ENCODE measurements around the gene WDR37. TPM values are rescaled to one million over a fixed set of nuclear protein-coding genes. Genes with fewer than 3 reads are reported as not detected.
A peak's percentile ranks its signal among the peaks of the same experiment; 100 is the strongest.

Gene WDR37
- total and polyA plus RNA-seq, 10 donors: 8.4 to 60.6 (median 33.9) TPM

- no peaks in the 10 kb centered on the region for H3K9me3 ChIP-seq
- WGBS, 5 donors: 70 to 84% (median 78%) methylated on average over 13 of the region's 13 CpGs
- no peaks in the 10 kb centered on the region for H3K27me3 ChIP-seq (replicated peaks in 1 of 7)
- intact Hi-C loops (cut with DNase I; ENCODE audit: low total_unique reads): no loop called here
- peaks cover 3 to 100% (median 98%) of the 10 kb centered on the region in 6 donors for H3K36me3 ChIP-seq
- H3K4me1 ChIP-seq: peaks cover 0 to 14% (median 0%) of the 10 kb centered on the region in 6 donors
- H3K27ac ChIP-seq: no peak overlapping the region
- H3K4me3 ChIP-seq: no peak overlapping the region
- no peak for DNase-seq
- TF ChIP-seq POLR2AphosphoS5 (IDR thresholded peaks at IDR 0.05) (peak in 1 of 3 donors; percentile 41), POLR2A (IDR thresholded peaks at IDR 0.05) (no peak)
Observed at GRCh38 chr10:1086787-1087186, 30.6 kb downstream of the WDR37 start.

DNA sequence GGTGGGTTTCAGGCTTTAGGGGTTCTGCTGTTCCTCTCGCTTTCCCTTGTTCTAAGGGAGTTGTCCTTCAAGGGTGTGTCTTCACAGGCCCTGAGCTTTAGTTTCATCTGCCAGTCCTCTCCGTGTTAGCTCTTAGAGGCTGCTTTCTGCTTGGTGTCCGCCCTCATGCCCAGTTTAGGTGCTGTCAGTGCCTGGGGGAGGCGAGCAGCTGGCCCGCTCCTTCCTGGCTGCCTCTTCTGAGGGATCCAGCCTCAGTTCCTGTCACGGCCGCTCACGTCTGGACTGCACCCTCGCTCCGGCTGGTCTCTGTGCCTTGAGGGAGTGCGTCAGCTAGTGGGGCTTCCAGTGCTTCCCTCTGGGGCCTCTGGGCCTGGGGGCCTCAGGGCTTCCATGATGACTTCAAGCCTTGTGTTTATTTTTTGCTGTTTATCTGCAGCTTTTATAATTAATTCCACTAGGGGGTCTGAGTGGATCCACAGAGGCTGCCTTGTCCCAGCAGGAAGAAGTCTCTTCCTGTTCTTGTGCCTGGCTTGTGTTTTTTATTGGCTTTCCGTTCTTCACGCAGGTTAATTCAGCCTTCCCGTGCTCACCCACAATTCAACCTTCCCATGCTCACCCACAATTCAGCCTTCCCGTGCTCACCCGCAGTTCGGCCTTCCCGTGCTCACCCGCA lies 33.0 kb downstream of the WDR37 start:
- Histone ChIP-seq H3K9me3 (no peaks in the 10 kb centered on the region), H3K36me3 (peaks cover 3 to 100% (median 93%) of the 10 kb centered on the region in 6 donors), H3K27me3 (replicated peaks in 1 of 7) (no peaks in the 10 kb centered on the region), H3K27ac (peak overlapping the region in 3 of 8 donors; percentile 34 to 57 (median 56)), H3K4me1 (peaks cover 0 to 14% (median 0%) of the 10 kb centered on the region in 6 donors), H3K4me3 (no peak overlapping the region)
- intact Hi-C loops (cut with DNase I; ENCODE audit: low total_unique reads): no loop called here
- 72 to 83% (median 80%) methylated on average over 14 to 19 of the region's 19 CpGs for WGBS, 5 donors
- no peak for TF ChIP-seq POLR2A (IDR thresholded peaks at IDR 0.05)
- peak in 1 of 11 experiments; percentile 15 for TF ChIP-seq CTCF (IDR thresholded peaks at IDR 0.05 in 8 of 11, conservative IDR thresholded peaks at IDR 0.05 in 3 of 11)
- TF ChIP-seq POLR2AphosphoS5 (IDR thresholded peaks at IDR 0.05): peak in 2 of 3 donors; percentile 22 to 35
- no peak for DNase-seq

DNA sequence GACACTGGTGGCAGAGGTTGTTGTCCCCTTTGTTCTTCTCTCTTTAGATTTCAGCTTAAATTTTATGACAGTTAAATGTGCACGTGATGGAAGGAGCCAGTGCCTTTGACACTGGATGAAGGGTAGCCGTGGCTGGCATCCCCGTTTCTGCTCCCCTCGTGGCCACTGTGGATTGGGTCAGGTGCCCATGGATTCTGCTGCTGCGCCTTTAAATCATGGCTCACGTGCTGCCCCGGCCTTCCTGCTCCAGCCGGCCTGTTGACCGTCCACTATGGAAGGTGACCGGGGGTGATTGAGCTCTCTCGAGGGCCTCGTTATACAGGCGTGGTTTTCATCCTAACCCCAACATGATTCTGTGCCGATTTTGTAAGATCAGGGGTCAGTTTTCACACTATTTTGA lies 34.5 kb downstream of the WDR37 start:
- intact Hi-C loops (cut with DNase I; ENCODE audit: low total_unique reads): no loop called here
- TF ChIP-seq CTCF (IDR thresholded peaks at IDR 0.05 in 8 of 11, conservative IDR thresholded peaks at IDR 0.05 in 3 of 11) (no peak), POLR2A (IDR thresholded peaks at IDR 0.05) (no peak), POLR2AphosphoS5 (IDR thresholded peaks at IDR 0.05) (peak in 1 of 3 donors; percentile 47)
- H3K4me1 ChIP-seq: peaks cover 0 to 14% (median 0%) of the 10 kb centered on the region in 6 donors
- WGBS, 5 donors: 93 to 97% (median 94%) methylated on average over 14 of the region's 14 CpGs
- H3K36me3 ChIP-seq: peaks cover 3 to 100% (median 90%) of the 10 kb centered on the region in 6 donors
- no peak for DNase-seq
- no peak overlapping the region for H3K4me3 ChIP-seq
- H3K27ac ChIP-seq: no peak overlapping the region
- no peaks in the 10 kb centered on the region for H3K9me3 ChIP-seq
- H3K27me3 ChIP-seq (replicated peaks in 1 of 7): no peaks in the 10 kb centered on the region

GRCh38 chr10:1093696-1094095 lies 37.5 kb downstream of the WDR37 start:
- intact Hi-C loops (cut with DNase I; ENCODE audit: low total_unique reads): no loop called here
- WGBS, 5 donors: 93 to 97% (median 95%) methylated on average over 9 of the region's 9 CpGs
- Histone ChIP-seq H3K9me3 (no peaks in the 10 kb centered on the region), H3K4me3 (no peak overlapping the region), H3K27ac (no peak overlapping the region), H3K36me3 (peaks cover 0 to 100% (median 89%) of the 10 kb centered on the region in 6 donors), H3K27me3 (replicated peaks in 1 of 7) (no peaks in the 10 kb centered on the region), H3K4me1 (peaks cover 0 to 9% (median 0%) of the 10 kb centered on the region in 6 donors)
- TF ChIP-seq POLR2A (IDR thresholded peaks at IDR 0.05) (no peak), CTCF (IDR thresholded peaks at IDR 0.05 in 8 of 11, conservative IDR thresholded peaks at IDR 0.05 in 3 of 11) (no peak), POLR2AphosphoS5 (IDR thresholded peaks at IDR 0.05) (no peak)
- DNase-seq: no peak
